ENCODE measurements around the gene MSMP. TPM values are rescaled to one million over a fixed set of nuclear protein-coding genes. Genes with fewer than 3 reads are reported as not detected.

The MSMP gene
- total RNA-seq, 2 donors from 2014 or later, result 2.1 TPM; not detected in 1

- no peak for TF ChIP-seq CTCF (IDR thresholded peaks at IDR 0.05)
- no peak for DNase-seq
- no peak overlapping the region for H3K9ac ChIP-seq (ENCODE audit: low read depth in 2 of 2, low read length in 2 of 2)
- peaks cover 50% of the 10 kb centered on the region for H3K36me3 ChIP-seq
- intact Hi-C loops (cut with DNase I), result no loop called here
- H3K9me3 ChIP-seq, result no peaks in the 10 kb centered on the region
- H3K27me3 ChIP-seq, result no peaks in the 10 kb centered on the region
- peaks cover under 1% of the 10 kb centered on the region for H3K4me1 ChIP-seq
- no peak overlapping the region for H3K4me3 ChIP-seq
- H3K27ac ChIP-seq, result no peak overlapping the region
Measured at GRCh38 chr9:35723426-35723825, 30.6 kb downstream of the MSMP start.

- TF ChIP-seq CTCF (IDR thresholded peaks at IDR 0.05), result no peak
- no peak overlapping the region for H3K4me3 ChIP-seq
- H3K36me3 ChIP-seq, result peaks cover 68% of the 10 kb centered on the region
- H3K9me3 ChIP-seq, result no peaks in the 10 kb centered on the region
- no peaks in the 10 kb centered on the region for H3K4me1 ChIP-seq
- no peak for DNase-seq
- no peak overlapping the region for H3K9ac ChIP-seq (ENCODE audit: low read depth in 2 of 2, low read length in 2 of 2)
- intact Hi-C loops (cut with DNase I), result no loop called here
- H3K27ac ChIP-seq, result no peak overlapping the region
- no peaks in the 10 kb centered on the region for H3K27me3 ChIP-seq
Measured at GRCh38 chr9:35719546-35719945, 34.5 kb downstream of the MSMP start.

GRCh38 chr9:35718721-35719511 lies 35.2 kb downstream of the MSMP start:
- no peak overlapping the region for H3K27ac ChIP-seq
- DNase-seq, result no peak

GRCh38 chr9:35717132-35717870 lies 36.8 kb downstream of the MSMP start:
- Histone ChIP-seq H3K9me3 (no peaks in the 10 kb centered on the region), H3K27ac (no peak overlapping the region), H3K9ac (ENCODE audit: low read depth in 2 of 2, low read length in 2 of 2) (no peak overlapping the region), H3K4me1 (no peaks in the 10 kb centered on the region), H3K36me3 (peaks cover 67% of the 10 kb centered on the region), H3K27me3 (no peaks in the 10 kb centered on the region), H3K4me3 (no peak overlapping the region)
- no peak for DNase-seq
- intact Hi-C loops (cut with DNase I), result no loop called here
- no peak for TF ChIP-seq CTCF (IDR thresholded peaks at IDR 0.05)

More at GRCh38 chr9:35718721-35719511, 35.2 kb downstream of the MSMP start:
- H3K36me3 ChIP-seq, result peaks cover 68% of the 10 kb centered on the region
- intact Hi-C loops (cut with DNase I), result no loop called here
- no peaks in the 10 kb centered on the region for H3K4me1 ChIP-seq
- no peak for TF ChIP-seq CTCF (IDR thresholded peaks at IDR 0.05)
- H3K9me3 ChIP-seq, result no peaks in the 10 kb centered on the region
- H3K27me3 ChIP-seq, result no peaks in the 10 kb centered on the region
- no peak overlapping the region for H3K4me3 ChIP-seq
- no peak overlapping the region for H3K9ac ChIP-seq (ENCODE audit: low read depth in 2 of 2, low read length in 2 of 2)

GRCh38 chr9:35716230-35716629 lies 37.8 kb downstream of the MSMP start:
- Histone ChIP-seq H3K27me3 (no peaks in the 10 kb centered on the region), H3K9me3 (no peaks in the 10 kb centered on the region), H3K36me3 (peaks cover 59% of the 10 kb centered on the region), H3K27ac (no peak overlapping the region), H3K4me3 (no peak overlapping the region), H3K4me1 (no peaks in the 10 kb centered on the region), H3K9ac (ENCODE audit: low read depth in 2 of 2, low read length in 2 of 2) (no peak overlapping the region)
- intact Hi-C loops (cut with DNase I), result no loop called here
- no peak for DNase-seq
- no peak for TF ChIP-seq CTCF (IDR thresholded peaks at IDR 0.05)
